Measurements from ENCODE around the gene RHBDF2.

GRCh38 chr17:76535788-76536510 is 34.7 kb upstream of the RHBDF2 start:
- TF ChIP-seq SUZ12 (IDR thresholded peaks at IDR 0.05; ENCODE audit: extremely low read depth, insufficient read depth, insufficient read length): no peak
- TF ChIP-seq YY1 (IDR thresholded peaks at IDR 0.05; ENCODE audit: insufficient read depth, insufficient read length): no peak
- TF ChIP-seq ZNF274 (IDR thresholded peaks at IDR 0.05; ENCODE audit: low read depth, low read length): no peak
